ENCODE data around the gene ATP1A4. TPM values are rescaled to one million over a fixed set of nuclear protein-coding genes. Genes with fewer than 3 reads are reported as not detected.
A peak's percentile ranks its signal among the peaks of the same experiment; 100 is the strongest.

The ATP1A4 gene
- total RNA-seq, 2 donors from 2014 or later, result not detected

GRCh38 chr1:160177231-160177630 is 25.8 kb downstream of the ATP1A4 start:
- ATAC-seq (replicated peaks in 1 of 2), result no peak
- no peak overlapping the region for H3K4me3 Mint-ChIP-seq
- peaks cover 17% of the 10 kb centered on the region for H3K27me3 Mint-ChIP-seq (ENCODE audit: low read depth)
- no peaks in the 10 kb centered on the region for H3K9me3 Mint-ChIP-seq
- H3K36me3 Mint-ChIP-seq (ENCODE audit: insufficient read depth in 2 of 2), result no peaks in the 10 kb centered on the region
- DNase-seq, result no peak
- H3K27ac Mint-ChIP-seq, result no peak overlapping the region
- no peaks in the 10 kb centered on the region for H3K4me1 Mint-ChIP-seq (ENCODE audit: low read depth)

DNA sequence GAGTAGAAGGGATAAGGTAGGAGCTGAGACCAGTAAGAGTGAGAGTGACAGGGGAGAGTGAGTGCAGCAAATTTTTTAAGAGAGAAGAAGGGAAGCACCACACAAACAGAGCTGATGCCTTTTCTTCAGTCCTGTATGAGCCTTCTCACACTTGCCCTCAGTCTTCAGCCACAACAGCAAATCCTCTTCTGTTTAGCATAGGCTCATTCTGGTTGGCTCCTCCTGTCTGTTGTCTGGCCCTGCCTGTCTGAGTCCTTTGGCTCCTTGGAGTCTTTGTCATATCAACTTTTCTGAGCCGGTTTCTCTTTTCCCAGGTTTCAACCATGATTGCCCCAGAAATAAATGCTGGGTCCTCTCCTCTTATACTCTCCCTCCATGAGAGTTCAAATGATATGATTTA is 26.3 kb downstream of the ATP1A4 start:
- DNase-seq (no peak), ATAC-seq (replicated peaks in 1 of 2) (no peak)
- Mint-ChIP-seq H3K27me3 (ENCODE audit: low read depth) (peaks cover 13% of the 10 kb centered on the region), H3K27ac (no peak overlapping the region), H3K9me3 (no peaks in the 10 kb centered on the region), H3K4me1 (ENCODE audit: low read depth) (no peaks in the 10 kb centered on the region), H3K36me3 (ENCODE audit: insufficient read depth in 2 of 2) (no peaks in the 10 kb centered on the region), H3K4me3 (no peak overlapping the region)

- peaks cover 5% of the 10 kb centered on the region for H3K27me3 Mint-ChIP-seq (ENCODE audit: low read depth)
- no peak for DNase-seq
- H3K4me1 Mint-ChIP-seq (ENCODE audit: low read depth), result no peaks in the 10 kb centered on the region
- H3K4me3 Mint-ChIP-seq, result no peak overlapping the region
- H3K9me3 Mint-ChIP-seq, result no peaks in the 10 kb centered on the region
- H3K36me3 Mint-ChIP-seq (ENCODE audit: insufficient read depth in 2 of 2), result no peaks in the 10 kb centered on the region
- ATAC-seq (replicated peaks in 1 of 2), result no peak
- no peak overlapping the region for H3K27ac Mint-ChIP-seq
Measured at GRCh38 chr1:160178731-160179130, 27.3 kb downstream of the ATP1A4 start.

GRCh38 chr1:160179336-160179735 is 27.9 kb downstream of the ATP1A4 start:
- no peaks in the 10 kb centered on the region for H3K36me3 Mint-ChIP-seq (ENCODE audit: insufficient read depth in 2 of 2)
- no peaks in the 10 kb centered on the region for H3K4me1 Mint-ChIP-seq (ENCODE audit: low read depth)
- ATAC-seq (replicated peaks in 1 of 2), result no peak
- H3K9me3 Mint-ChIP-seq, result no peaks in the 10 kb centered on the region
- no peak for DNase-seq
- no peak overlapping the region for H3K27ac Mint-ChIP-seq
- no peak overlapping the region for H3K4me3 Mint-ChIP-seq
- H3K27me3 Mint-ChIP-seq (ENCODE audit: low read depth), result peaks cover 4% of the 10 kb centered on the region

GRCh38 chr1:160186246-160186645 is 34.8 kb downstream of the ATP1A4 start:
- no peaks in the 10 kb centered on the region for H3K4me1 Mint-ChIP-seq (ENCODE audit: low read depth)
- H3K4me3 Mint-ChIP-seq, result no peak overlapping the region
- DNase-seq, result no peak
- no peaks in the 10 kb centered on the region for H3K36me3 Mint-ChIP-seq (ENCODE audit: insufficient read depth in 2 of 2)
- H3K27ac Mint-ChIP-seq, result no peak overlapping the region
- ATAC-seq (replicated peaks in 1 of 2), result no peak
- H3K27me3 Mint-ChIP-seq (ENCODE audit: low read depth), result peaks cover 7% of the 10 kb centered on the region
- H3K9me3 Mint-ChIP-seq, result no peaks in the 10 kb centered on the region

DNA sequence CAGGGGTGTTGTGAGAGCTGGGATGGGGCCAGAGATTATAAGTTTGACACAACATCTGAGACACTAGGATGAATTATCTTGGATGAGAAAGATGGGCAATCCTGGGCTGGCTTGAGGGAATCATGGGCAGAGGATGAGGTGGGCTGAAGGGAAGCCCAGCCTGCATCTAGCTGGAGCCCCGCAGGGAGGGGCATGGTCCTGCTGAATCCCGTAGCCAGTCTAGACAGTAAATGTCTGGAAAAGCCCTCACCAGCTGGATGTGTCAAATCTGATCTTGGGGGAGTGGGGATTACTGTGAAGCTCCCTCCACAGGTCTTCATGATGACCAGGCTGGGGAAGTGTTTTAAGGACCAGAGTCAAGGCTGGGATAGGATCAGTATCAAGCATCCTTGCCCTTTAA is 35.3 kb downstream of the ATP1A4 start:
- Mint-ChIP-seq H3K27me3 (ENCODE audit: low read depth) (peaks cover 7% of the 10 kb centered on the region), H3K27ac (no peak overlapping the region), H3K4me1 (ENCODE audit: low read depth) (no peaks in the 10 kb centered on the region), H3K4me3 (no peak overlapping the region), H3K9me3 (no peaks in the 10 kb centered on the region), H3K36me3 (ENCODE audit: insufficient read depth in 2 of 2) (no peaks in the 10 kb centered on the region)
- DNase-seq (no peak), ATAC-seq (replicated peaks in 1 of 2) (no peak)

GRCh38 chr1:160187407-160187806 is 36.0 kb downstream of the ATP1A4 start:
- Mint-ChIP-seq H3K4me1 (ENCODE audit: low read depth) (no peaks in the 10 kb centered on the region), H3K4me3 (no peak overlapping the region), H3K9me3 (no peaks in the 10 kb centered on the region), H3K27me3 (ENCODE audit: low read depth) (peaks cover 7% of the 10 kb centered on the region), H3K27ac (no peak overlapping the region), H3K36me3 (ENCODE audit: insufficient read depth in 2 of 2) (no peaks in the 10 kb centered on the region)
- ATAC-seq (replicated peaks in 1 of 2), result no peak
- DNase-seq, result no peak

DNA sequence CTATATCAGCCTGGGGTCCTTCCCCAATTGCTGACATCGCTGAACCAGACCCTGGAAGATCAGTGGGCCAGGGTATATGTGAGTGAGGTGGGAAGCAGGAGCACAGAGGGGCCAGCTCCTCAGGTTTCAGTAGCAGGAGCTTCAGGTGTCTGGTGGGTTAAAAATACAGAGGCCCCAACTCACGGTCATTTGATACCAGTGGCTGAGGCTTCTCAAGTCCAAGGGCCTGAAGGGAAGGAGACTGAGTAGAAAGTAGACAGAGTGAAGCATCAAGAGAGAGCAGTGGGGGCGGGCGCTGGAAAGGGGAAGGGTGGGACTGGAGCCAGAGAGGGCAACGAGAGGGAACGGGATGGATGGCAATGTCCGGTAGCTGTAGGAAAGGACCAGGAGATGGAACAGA is 36.9 kb downstream of the ATP1A4 start:
- H3K27me3 Mint-ChIP-seq (ENCODE audit: low read depth), result peaks cover 7% of the 10 kb centered on the region
- H3K4me1 Mint-ChIP-seq (ENCODE audit: low read depth), result no peaks in the 10 kb centered on the region
- no peak for ATAC-seq (replicated peaks in 1 of 2)
- DNase-seq, result no peak
- H3K9me3 Mint-ChIP-seq, result no peaks in the 10 kb centered on the region
- H3K27ac Mint-ChIP-seq, result no peak overlapping the region
- no peaks in the 10 kb centered on the region for H3K36me3 Mint-ChIP-seq (ENCODE audit: insufficient read depth in 2 of 2)
- H3K4me3 Mint-ChIP-seq, result no peak overlapping the region

GRCh38 chr1:160189649-160190625 is 38.5 kb downstream of the ATP1A4 start, which contains the start of gene CASQ1:
TSS of gene CASQ1 (plus strand) at chr1:160190575. CDS start at chr1:160190752, 177 bp downstream.
- ATAC-seq (replicated peaks in 1 of 2), result no peak
- DNase-seq, result no peak
- no peak within 1 kb of the TSS for H3K27ac Mint-ChIP-seq

DNA sequence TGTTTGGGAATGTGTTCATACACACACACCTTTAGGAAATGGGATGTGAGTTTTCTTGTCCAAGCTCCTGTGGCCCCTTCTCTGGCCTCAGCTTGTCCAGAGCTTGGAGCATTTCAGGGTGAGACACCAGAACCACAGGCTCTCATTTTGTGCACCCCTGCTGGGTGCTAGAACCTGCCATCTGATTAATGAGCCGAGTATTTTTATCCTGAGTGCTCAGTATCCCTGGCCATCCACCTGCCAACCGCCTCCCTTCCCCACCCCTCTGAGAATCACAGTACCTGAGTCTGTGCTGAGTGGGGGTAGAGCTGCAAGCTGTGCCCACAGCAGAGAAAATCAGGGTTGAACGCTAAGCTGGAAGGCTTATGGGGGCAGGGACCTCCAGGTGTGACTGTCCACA is 40.4 kb downstream of the ATP1A4 start:
- Mint-ChIP-seq H3K4me3 (no peak overlapping the region), H3K27ac (no peak overlapping the region), H3K36me3 (ENCODE audit: insufficient read depth in 2 of 2) (no peaks in the 10 kb centered on the region), H3K9me3 (no peaks in the 10 kb centered on the region), H3K27me3 (ENCODE audit: low read depth) (no peaks in the 10 kb centered on the region), H3K4me1 (ENCODE audit: low read depth) (no peaks in the 10 kb centered on the region)
- ATAC-seq (replicated peaks in 1 of 2) (no peak), DNase-seq (no peak)

More at GRCh38 chr1:160189649-160190625, 38.5 kb downstream of the ATP1A4 start, which contains the start of gene CASQ1:
- Mint-ChIP-seq H3K4me3 (no peak within 1 kb of the TSS), H3K36me3 (ENCODE audit: insufficient read depth in 2 of 2) (no peaks in the 10 kb centered on the region), H3K27me3 (ENCODE audit: low read depth) (peaks cover 7% of the 10 kb centered on the region), H3K9me3 (no peaks in the 10 kb centered on the region), H3K4me1 (ENCODE audit: low read depth) (no peaks in the 10 kb centered on the region)

- H3K4me3 Mint-ChIP-seq, result no peak overlapping the region
- no peaks in the 10 kb centered on the region for H3K4me1 Mint-ChIP-seq (ENCODE audit: low read depth)
- no peaks in the 10 kb centered on the region for H3K36me3 Mint-ChIP-seq (ENCODE audit: insufficient read depth in 2 of 2)
- H3K27ac Mint-ChIP-seq, result no peak overlapping the region
- H3K9me3 Mint-ChIP-seq, result no peaks in the 10 kb centered on the region
- DNase-seq (no peak), ATAC-seq (replicated peaks in 1 of 2) (no peak)
- H3K27me3 Mint-ChIP-seq (ENCODE audit: low read depth), result no peaks in the 10 kb centered on the region
Measured at GRCh38 chr1:160192234-160192633, 40.8 kb downstream of the ATP1A4 start.

DNA sequence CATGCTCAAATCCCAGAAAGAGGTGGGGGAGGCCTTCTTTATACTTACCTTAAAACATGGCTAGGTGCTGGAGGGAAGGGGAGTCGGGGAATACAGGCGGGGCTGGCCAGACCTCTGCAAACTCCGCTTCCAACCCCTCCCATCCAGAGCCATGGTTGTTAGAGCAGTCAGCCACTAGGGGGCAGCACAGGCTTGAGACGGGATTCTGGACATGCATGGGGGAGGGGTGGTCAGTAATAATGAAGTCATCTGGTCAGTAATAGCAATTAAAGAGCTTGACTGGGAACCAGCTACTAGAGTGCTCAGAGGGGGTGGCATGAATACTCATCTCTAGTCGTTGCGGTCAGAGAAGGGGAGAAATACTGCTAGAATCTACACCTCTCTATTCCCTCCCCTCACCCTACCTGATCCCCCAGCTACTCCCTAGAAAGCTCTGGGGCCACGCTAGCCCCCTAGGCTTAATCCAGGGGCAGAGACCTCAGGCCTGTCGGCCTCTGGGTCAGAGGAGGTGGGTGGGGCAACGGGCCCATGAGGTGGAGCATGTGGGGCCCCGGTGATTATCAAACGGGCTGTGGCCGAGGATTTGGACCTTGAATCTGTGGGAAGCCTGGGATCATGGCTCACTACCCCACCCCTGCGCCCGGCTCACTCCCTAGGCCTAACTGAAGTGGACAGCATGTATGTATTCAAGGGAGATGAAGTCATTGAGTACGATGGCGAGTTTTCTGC is 41.9 kb downstream of the ATP1A4 start:
- Mint-ChIP-seq H3K27ac (no peak overlapping the region), H3K36me3 (ENCODE audit: insufficient read depth in 2 of 2) (no peaks in the 10 kb centered on the region), H3K9me3 (no peaks in the 10 kb centered on the region), H3K4me3 (no peak overlapping the region), H3K27me3 (ENCODE audit: low read depth) (no peaks in the 10 kb centered on the region), H3K4me1 (ENCODE audit: low read depth) (no peaks in the 10 kb centered on the region)
- peak; percentile 81 to 85 for DNase-seq
- peak; percentile 63 to 72 for ATAC-seq (replicated peaks in 1 of 2)
